Fibroblast of skin of back (primary cell): ENCODE results near the gene TFF1.

ENCODE experiments used
- DNase-seq: peaks from one replicate; pipeline ENCODE4 v3.0.0-alpha.2; 2013

The TFF1 gene

DNA sequence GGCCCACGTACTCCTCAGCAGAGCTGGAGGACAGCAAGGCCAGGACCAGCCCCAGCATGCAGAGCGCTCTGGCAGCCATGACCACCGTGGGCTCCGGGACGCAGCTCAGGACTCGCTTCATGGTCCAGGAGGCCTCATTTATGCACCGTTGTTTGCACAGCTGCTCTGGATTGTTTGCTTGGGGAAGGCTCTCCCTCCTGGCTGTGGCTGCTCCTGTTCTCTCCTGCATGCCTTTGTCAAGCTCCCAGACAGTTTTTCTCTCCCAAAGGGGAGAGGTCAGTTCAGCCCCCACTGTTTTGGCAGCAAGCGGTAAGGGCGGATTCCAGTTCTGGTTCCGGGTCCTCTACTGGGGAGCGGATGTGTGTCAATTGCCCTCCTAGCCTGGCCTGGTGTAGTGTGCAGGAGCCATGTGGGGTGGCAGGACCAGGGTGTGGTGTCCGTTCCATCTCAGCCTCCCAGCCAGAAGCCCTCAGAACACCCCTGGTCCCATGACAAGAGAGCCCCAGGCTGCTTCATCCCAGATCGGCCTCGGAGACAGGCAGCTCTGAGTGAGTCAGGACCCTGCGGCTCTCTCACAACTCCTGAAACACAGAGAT is 50.9 kb downstream of the TFF1 start, which contains the start of gene TFF3:
TSS of gene TFF3 (minus strand) at position 114 of the 596 bp plus-strand sequence. CDS start at position 79, 35 bp downstream.
- DNase-seq, result no peak

DNA sequence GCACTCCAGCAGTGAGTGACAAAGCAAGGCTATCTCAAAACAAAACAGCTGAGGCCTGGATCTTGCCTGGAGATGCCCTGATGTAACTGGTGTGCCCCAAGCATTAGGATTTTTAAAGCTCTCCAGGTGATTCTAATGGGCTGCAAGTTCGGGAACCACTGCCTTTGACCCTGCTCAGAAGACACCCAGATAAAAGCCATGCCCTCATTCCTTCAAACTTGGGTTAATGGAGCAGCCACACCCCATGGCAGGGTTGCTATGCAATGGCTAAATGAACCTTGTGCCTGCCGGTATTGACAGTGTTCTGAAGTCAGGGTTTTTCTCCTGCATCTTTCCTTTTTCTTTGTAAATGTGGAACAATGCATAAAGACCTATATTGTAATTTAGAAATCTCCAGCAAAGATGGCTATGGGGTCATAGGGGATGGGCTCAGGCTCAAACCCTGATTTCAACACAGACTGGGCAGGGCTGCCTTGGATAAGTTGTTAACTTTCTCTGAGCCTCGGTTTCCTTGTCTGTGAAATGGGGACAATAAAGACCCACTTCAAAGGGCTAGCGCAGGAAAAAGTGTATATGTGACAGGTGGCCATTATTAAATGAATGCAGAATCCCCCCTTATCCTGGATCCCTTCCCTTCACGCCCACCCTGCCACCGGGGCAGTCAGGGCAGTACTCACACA is 51.6 kb downstream of the TFF1 start:
- no peak for DNase-seq

DNA sequence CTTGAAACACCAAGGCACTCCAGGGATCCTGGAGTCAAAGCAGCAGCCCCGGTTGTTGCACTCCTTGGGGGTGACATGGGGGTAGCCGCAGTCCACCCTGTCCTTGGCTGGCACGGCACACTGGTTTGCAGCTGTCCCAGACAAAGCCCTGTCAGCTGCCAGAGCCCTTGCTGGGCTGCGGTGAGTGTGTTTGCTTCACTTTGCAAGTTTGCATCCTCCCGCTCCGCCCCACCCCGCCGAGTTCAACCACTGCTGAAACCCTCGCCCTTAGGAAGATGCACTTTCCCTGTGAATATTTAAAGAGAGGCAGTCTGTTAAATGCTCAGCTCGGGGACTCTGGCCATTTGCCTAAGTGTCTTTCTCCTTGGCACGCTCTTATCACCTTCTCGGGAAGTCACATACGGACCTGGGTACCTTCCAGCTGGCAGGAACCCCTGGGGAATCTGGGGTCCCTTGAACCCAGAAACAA is 52.8 kb downstream of the TFF1 start:
- no peak for DNase-seq

DNA sequence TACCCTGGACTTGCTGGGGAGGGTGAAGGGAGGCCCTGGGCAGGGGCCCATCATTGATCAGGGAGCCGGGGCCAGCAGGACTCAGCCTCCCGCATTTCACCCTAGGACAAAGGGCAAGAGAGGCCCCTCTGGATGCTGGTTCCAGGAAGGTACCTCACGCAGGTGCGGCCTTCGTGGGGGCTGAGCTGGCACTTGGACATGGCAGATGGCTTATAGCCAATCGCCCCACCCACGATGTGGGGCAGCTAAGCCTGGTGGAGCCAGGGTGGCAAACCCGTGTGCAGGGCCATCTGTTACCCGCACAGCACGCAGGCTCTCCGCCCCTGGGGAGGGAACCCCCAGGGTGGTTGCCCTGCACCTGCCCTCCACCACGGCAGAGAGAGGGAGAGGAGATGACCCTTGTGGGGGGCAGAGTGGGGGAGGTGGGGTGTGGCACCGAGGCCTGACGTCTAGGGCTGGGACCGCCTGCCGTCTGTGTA is 53.7 kb downstream of the TFF1 start:
- DNase-seq, result no peak
